SW 1271 (cell line): ENCODE data around the gene PRDM8.

Experiments
- DNase-seq, 2 experiments: peaks; one replicate each; lab custom pipeline; 2025; lab: John Stamatoyannopoulos, UW

Gene PRDM8

GRCh38 chr4:80184053-80184824, 13.1 kb upstream of the PRDM8 start:
- peak in 1 of 2 experiments; percentile 48 for DNase-seq

- DNase-seq: no peak
These were observed 12.2 kb upstream of the PRDM8 start for GRCh38 chr4:80184825-80185756.

GRCh38 chr4:80185787-80186548, 11.3 kb upstream of the PRDM8 start:
- DNase-seq: no peak

GRCh38 chr4:80186676-80187075, 10.6 kb upstream of the PRDM8 start:
- no peak for DNase-seq

- no peak for DNase-seq
These were observed 9.6 kb upstream of the PRDM8 start for GRCh38 chr4:80187677-80188076.

GRCh38 chr4:80188457-80188800, 8.9 kb upstream of the PRDM8 start:
- DNase-seq: no peak

GRCh38 chr4:80188801-80189458, 8.4 kb upstream of the PRDM8 start:
- DNase-seq: no peak

- DNase-seq: no peak
These were observed 7.7 kb upstream of the PRDM8 start for GRCh38 chr4:80189581-80189955.

GRCh38 chr4:80189956-80190677, 7.2 kb upstream of the PRDM8 start:
- DNase-seq: no peak

- DNase-seq: no peak
These were observed 4.9 kb upstream of the PRDM8 start for GRCh38 chr4:80192252-80192866.

- DNase-seq: no peak
These were observed 4.4 kb upstream of the PRDM8 start for GRCh38 chr4:80192937-80193336.

GRCh38 chr4:80195441-80196140, 1.7 kb upstream of the PRDM8 start:
- no peak for DNase-seq

- no peak for DNase-seq
These were observed 913 bp upstream of the PRDM8 start for GRCh38 chr4:80196259-80196921.

- DNase-seq: no peak
These were observed 518 bp downstream of the PRDM8 start for GRCh38 chr4:80197601-80198440.

GRCh38 chr4:80198441-80198837, 1.1 kb downstream of the PRDM8 start:
- DNase-seq: no peak

GRCh38 chr4:80199004-80199560, 1.8 kb downstream of the PRDM8 start:
- DNase-seq: no peak

GRCh38 chr4:80199947-80200346, 2.6 kb downstream of the PRDM8 start:
- no peak for DNase-seq
